Lower leg skin (tissue), 3 donors: ENCODE measurements around the gene SUMF1.

ENCODE experiments used
- POLR2A ChIP-seq, 2 donors: fragments of 450-650 bp; IDR thresholded peaks; one replicate each; pipeline ENCODE4 v1.6.1; 2016 to 2017; ENCODE audit warnings: antibody characterized with exemption in 2 of 2, mild to moderate bottlenecking in 1 of 2, moderate library complexity in 1 of 2
- TF ChIP-seq, protein P1 (sequence below), 3 donors: fragments of 450-650 bp; IDR thresholded peaks; one replicate each; pipeline ENCODE4 v1.5.1; 2016; ENCODE audit warnings: antibody characterized with exemption in 3 of 3, mild to moderate bottlenecking in 3 of 3, moderate library complexity in 2 of 3

DNA sequence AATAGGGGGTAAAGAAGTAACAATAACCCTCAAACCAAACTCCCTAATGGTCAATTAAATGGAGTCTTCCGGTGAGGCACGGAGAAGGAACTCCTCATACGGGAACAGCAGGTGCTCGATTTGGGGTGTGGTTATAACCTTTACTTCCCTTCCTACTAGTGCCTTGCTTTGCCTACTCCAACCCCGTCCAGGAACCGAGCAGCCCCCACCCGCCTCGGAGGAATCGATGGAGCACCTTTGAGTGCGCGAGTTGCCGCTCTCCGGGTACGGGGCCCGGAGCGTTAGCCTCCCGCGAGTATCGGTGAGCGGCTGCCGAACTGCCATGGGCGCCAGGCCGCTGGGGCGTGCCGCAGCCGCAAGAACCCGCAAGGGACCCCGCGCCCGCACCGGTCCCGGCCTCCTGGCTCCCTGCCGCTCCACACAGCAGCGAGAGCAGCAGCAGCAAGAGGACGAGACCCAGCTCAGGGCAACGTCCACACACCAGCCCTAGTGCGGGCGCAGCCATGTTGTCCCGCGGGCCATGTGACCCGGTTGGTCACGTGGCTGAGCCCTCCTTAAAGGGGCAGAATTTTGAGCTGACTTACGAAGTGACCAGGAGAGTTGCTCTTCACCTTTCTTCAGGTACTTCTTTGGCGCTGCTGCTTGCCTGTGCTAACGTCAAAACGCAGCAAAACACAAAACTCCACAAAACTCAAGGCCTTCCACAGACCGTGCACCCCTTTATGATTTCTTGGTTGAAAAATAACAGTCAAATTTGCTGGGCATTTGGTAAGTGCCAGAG, at the start of gene SUMF1:
- TF ChIP-seq, protein P1, sequence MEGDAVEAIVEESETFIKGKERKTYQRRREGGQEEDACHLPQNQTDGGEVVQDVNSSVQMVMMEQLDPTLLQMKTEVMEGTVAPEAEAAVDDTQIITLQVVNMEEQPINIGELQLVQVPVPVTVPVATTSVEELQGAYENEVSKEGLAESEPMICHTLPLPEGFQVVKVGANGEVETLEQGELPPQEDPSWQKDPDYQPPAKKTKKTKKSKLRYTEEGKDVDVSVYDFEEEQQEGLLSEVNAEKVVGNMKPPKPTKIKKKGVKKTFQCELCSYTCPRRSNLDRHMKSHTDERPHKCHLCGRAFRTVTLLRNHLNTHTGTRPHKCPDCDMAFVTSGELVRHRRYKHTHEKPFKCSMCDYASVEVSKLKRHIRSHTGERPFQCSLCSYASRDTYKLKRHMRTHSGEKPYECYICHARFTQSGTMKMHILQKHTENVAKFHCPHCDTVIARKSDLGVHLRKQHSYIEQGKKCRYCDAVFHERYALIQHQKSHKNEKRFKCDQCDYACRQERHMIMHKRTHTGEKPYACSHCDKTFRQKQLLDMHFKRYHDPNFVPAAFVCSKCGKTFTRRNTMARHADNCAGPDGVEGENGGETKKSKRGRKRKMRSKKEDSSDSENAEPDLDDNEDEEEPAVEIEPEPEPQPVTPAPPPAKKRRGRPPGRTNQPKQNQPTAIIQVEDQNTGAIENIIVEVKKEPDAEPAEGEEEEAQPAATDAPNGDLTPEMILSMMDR (IDR thresholded peaks at IDR 0.05): no peak
- TF ChIP-seq POLR2A (IDR thresholded peaks at IDR 0.05): no peak
